PFSK-1 (cell line): ENCODE measurements around the gene TEX30.

ENCODE experiments used
- FOXP2 ChIP-seq: optimal IDR thresholded peaks from 2 replicates; pipeline ENCODE3; 2011; ENCODE audit warnings: borderline replicate concordance, control low read depth, inconsistent platforms; ENCODE audit not compliant: insufficient read depth; ENCODE audit errors: extremely low read length, extremely low read depth
- POLR2AphosphoS5 ChIP-seq: IDR thresholded peaks from 2 replicates; pipeline ENCODE4 v1.6.1; 2012; ENCODE audit warnings: low read depth, mild to moderate bottlenecking, control low read depth, low read length, moderate library complexity
- SIN3A ChIP-seq: IDR thresholded peaks from 2 replicates; pipeline ENCODE4 v1.6.1; 2012; ENCODE audit warnings: mild to moderate bottlenecking, low read length, moderate library complexity, borderline replicate concordance; ENCODE audit not compliant: insufficient read depth
- TAF1 ChIP-seq: IDR thresholded peaks from 2 replicates; pipeline ENCODE4 v1.6.1; 2012; ENCODE audit warnings: low read length, control low read depth, borderline replicate concordance; ENCODE audit not compliant: insufficient read depth
- TF ChIP-seq, protein P1 (sequence below), 2 experiments: IDR thresholded peaks; 2 replicates each; pipeline versions ENCODE4 v1.6.1 to v1.8.0; 2011 to 2012; ENCODE audit warnings: low read depth in 2 of 2, low read length in 2 of 2, control low read depth in 1 of 2, inconsistent platforms in 1 of 2, mild to moderate bottlenecking in 1 of 2, moderate library complexity in 1 of 2; ENCODE audit not compliant: insufficient read depth in 1 of 2

The TEX30 gene

DNA sequence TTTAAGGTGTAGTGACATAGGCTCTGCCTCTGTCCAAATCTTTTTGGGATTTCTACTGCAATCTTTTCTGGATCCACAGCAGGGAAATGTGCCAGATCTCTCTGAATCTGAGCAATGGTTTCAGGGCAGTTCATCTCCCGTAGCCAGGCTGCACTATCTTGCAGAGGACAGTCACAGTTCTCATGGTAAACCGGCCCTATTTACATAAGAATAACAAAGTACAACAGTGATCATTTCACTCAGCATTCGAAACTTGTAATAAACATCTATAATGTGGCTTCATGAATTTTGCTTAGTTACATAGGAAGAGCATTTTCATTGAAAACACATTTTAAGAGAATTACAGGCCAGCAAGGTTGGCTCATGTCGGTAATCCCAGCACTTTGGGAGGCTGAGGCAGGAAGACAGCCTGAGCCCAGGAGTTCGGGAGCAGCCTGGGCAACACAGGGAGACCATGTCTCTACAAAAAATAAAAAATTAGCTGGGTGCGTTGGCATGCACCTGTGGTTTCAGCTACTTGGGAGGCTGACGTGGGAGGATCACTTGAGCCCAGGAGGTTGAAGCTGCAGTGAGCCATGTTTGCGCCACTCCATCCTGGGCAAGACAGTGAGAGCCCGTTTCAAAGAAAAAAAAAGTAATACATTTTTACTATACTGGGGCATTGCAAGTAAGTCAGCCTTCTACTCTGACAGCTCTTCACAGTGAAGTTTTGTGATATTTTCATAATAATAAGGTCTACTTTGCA lies 20.2 kb upstream of the TEX30 start:
- TF ChIP-seq FOXP2, result no peak
- no peak for TF ChIP-seq SIN3A
- TF ChIP-seq TAF1, result no peak
- TF ChIP-seq POLR2AphosphoS5, result no peak
- TF ChIP-seq, protein P1, sequence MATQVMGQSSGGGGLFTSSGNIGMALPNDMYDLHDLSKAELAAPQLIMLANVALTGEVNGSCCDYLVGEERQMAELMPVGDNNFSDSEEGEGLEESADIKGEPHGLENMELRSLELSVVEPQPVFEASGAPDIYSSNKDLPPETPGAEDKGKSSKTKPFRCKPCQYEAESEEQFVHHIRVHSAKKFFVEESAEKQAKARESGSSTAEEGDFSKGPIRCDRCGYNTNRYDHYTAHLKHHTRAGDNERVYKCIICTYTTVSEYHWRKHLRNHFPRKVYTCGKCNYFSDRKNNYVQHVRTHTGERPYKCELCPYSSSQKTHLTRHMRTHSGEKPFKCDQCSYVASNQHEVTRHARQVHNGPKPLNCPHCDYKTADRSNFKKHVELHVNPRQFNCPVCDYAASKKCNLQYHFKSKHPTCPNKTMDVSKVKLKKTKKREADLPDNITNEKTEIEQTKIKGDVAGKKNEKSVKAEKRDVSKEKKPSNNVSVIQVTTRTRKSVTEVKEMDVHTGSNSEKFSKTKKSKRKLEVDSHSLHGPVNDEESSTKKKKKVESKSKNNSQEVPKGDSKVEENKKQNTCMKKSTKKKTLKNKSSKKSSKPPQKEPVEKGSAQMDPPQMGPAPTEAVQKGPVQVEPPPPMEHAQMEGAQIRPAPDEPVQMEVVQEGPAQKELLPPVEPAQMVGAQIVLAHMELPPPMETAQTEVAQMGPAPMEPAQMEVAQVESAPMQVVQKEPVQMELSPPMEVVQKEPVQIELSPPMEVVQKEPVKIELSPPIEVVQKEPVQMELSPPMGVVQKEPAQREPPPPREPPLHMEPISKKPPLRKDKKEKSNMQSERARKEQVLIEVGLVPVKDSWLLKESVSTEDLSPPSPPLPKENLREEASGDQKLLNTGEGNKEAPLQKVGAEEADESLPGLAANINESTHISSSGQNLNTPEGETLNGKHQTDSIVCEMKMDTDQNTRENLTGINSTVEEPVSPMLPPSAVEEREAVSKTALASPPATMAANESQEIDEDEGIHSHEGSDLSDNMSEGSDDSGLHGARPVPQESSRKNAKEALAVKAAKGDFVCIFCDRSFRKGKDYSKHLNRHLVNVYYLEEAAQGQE (IDR thresholded peaks at IDR 0.05; ENCODE audit: insufficient read depth in 1 of 2, low read depth in 2 of 2, low read length in 2 of 2), result no peak

DNA sequence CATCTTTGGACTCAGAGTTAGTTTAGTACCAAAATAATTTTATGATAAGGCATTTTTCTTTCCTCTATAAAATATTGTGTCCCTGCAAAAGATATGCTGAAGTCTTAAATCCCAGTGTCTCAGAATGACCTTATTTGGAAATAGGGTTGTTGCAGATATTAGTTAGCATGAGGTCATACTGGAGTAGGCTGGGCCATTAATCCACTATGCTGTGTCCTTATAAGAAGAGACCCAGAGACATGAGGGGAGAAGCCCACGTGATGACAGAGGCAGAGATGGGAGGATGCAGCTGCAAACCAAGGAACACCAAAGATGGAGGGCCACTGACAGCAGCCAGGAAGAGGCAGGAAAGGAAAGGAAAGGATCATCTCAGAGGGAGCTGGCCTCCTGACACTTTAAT lies 18.8 kb upstream of the TEX30 start:
- TF ChIP-seq SIN3A, result no peak
- TF ChIP-seq, protein P1 (IDR thresholded peaks at IDR 0.05; ENCODE audit: insufficient read depth in 1 of 2, low read depth in 2 of 2, low read length in 2 of 2), result no peak
- no peak for TF ChIP-seq TAF1
- no peak for TF ChIP-seq POLR2AphosphoS5
- no peak for TF ChIP-seq FOXP2

- TF ChIP-seq TAF1 (no peak), FOXP2 (no peak)
Observed at GRCh38 chr13:102788683-102789082, 15.1 kb upstream of the TEX30 start.

- TF ChIP-seq SIN3A (no peak), TAF1 (no peak), POLR2AphosphoS5 (no peak), FOXP2 (no peak)
- TF ChIP-seq, protein P1 (IDR thresholded peaks at IDR 0.05; ENCODE audit: insufficient read depth in 1 of 2, low read depth in 2 of 2, low read length in 2 of 2), result no peak
Observed at GRCh38 chr13:102784483-102784882, 10.9 kb upstream of the TEX30 start.

DNA sequence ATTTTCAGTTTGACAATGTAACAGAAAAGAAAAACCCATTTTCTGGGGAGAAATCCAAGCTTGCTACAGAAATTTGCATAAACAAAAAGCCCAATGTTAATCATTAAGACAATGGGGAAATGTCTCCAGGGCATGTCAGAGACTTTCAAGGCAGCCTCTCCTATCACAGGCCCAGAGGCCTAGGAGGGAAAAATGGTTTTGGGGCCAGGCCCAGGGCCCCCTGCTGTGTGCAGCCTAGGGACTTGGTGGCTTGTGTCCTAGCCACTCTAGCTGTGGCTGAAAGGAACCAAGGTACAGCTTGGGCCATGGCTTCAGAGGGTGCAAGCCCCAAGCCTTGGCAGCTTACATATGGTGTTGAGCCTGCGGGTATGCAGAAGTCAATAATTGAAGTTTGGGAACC lies 8.0 kb upstream of the TEX30 start:
- TF ChIP-seq POLR2AphosphoS5 (no peak), SIN3A (no peak), FOXP2 (no peak), TAF1 (no peak)
- TF ChIP-seq, protein P1 (IDR thresholded peaks at IDR 0.05; ENCODE audit: insufficient read depth in 1 of 2, low read depth in 2 of 2, low read length in 2 of 2), result no peak
